ENCODE results near the gene CLPTM1L. TPM values are rescaled to one million over a fixed set of nuclear protein-coding genes. Genes with fewer than 3 reads are reported as not detected.
"Not testable (repeated sequence)": the region's sequence is repeated elsewhere in the genome, so short reads cannot be mapped to it uniquely, and the experiment has no call there.

Gene CLPTM1L
- polyA plus RNA-seq, 2 of the 4 experiments (the other 2 are of a cell fraction), result 171 to 173 TPM

GRCh38 chr5:1360861-1361260, 16.0 kb upstream of the CLPTM1L start:
- Histone ChIP-seq H3K4me3 (no peak overlapping the region), H3K4me1 (no peaks in the 10 kb centered on the region), H3K4me2 (no peak overlapping the region), H3K27ac (no peak overlapping the region), H3K9me3 (no peaks in the 10 kb centered on the region)
- POLR2A ChIA-PET, result no interaction called here
- TF ChIP-seq MYC (IDR thresholded peaks at IDR 0.05; ENCODE audit: borderline replicate concordance, low read length), result no peak
- TF ChIP-seq NR3C1 (IDR thresholded peaks at IDR 0.05), result no peak
- no peak for TF ChIP-seq EP300 (IDR thresholded peaks at IDR 0.05)
- no peak for TF ChIP-seq ELK1 (IDR thresholded peaks at IDR 0.05; ENCODE audit: low read depth, low read length)
- ATAC-seq, result no peak
- 40% methylated on average over 2 of the region's 4 CpGs for WGBS (ENCODE audit: missing lambda C conversion rate)
- no peak for FAIRE-seq
- CTCF ChIA-PET, result interaction anchor here (1.6 to 2.6 kb wide), 2 partner anchors 19 to 186 kb away, joined by 5 to 14 read pairs; no protein-coding TSS in a partner anchor
- no peak for DNase-seq (ENCODE audit: low read depth in 1 of 2, low spot score in 1 of 2)

- H3K4me3 ChIP-seq; FAIRE-seq; H3K27ac ChIP-seq; H3K9me3 ChIP-seq; H3K4me2 ChIP-seq; POLR2A ChIA-PET; DNase-seq (ENCODE audit: low read depth in 1 of 2, low spot score in 1 of 2); H3K4me1 ChIP-seq; ATAC-seq: not testable (repeated sequence)
- CTCF ChIA-PET, result interaction anchor here (0.9 to 2.6 kb wide), 2 partner anchors 20 to 23 kb away, joined by 3 to 14 read pairs; no protein-coding TSS in a partner anchor
- 60% methylated on average over 7 of the region's 7 CpGs for WGBS (ENCODE audit: missing lambda C conversion rate)
Observed at GRCh38 chr5:1360367-1360766, 15.5 kb upstream of the CLPTM1L start.

- Histone ChIP-seq H3K9me3 (no peaks in the 10 kb centered on the region), H3K4me1 (no peaks in the 10 kb centered on the region), H3K27ac (no peak overlapping the region), H3K4me2 (no peak overlapping the region), H3K4me3 (no peak overlapping the region)
- ATAC-seq, result no peak
- WGBS (ENCODE audit: missing lambda C conversion rate), result 75% methylated on average over 11 of the region's 11 CpGs
- no peak for DNase-seq (ENCODE audit: low read depth in 1 of 2, low spot score in 1 of 2)
- ChIA-PET CTCF (interaction anchor here (0.9 to 2.6 kb wide), 7 partner anchors 13 to 285 kb away, joined by 3 to 14 read pairs (median 3); no protein-coding TSS in a partner anchor), POLR2A (no interaction called here)
- FAIRE-seq, result no peak
- no peak for TF ChIP-seq ATOH8 (CRISPR knock-in tag; IDR thresholded peaks at IDR 0.05; ENCODE audit: low read depth)
- TF ChIP-seq CHD2 (IDR thresholded peaks at IDR 0.05; ENCODE audit: low read length, partially characterized antibody), result no peak
- no peak for TF ChIP-seq POLR2AphosphoS2 (conservative IDR thresholded peaks at IDR 0.05; ENCODE audit: low read length)
- TF ChIP-seq TP53 (CRISPR knock-in tag; IDR thresholded peaks at IDR 0.05), result no peak
- no peak for TF ChIP-seq HEYL (CRISPR knock-in tag; IDR thresholded peaks at IDR 0.05)
- no peak for TF ChIP-seq MAFK (IDR thresholded peaks at IDR 0.05; ENCODE audit: partially characterized antibody)
- TF ChIP-seq ZC3H11A (IDR thresholded peaks at IDR 0.05), result no peak
- no peak for TF ChIP-seq KDM1A (IDR thresholded peaks at IDR 0.05; ENCODE audit: low read depth)
- TF ChIP-seq RARB (CRISPR knock-in tag; IDR thresholded peaks at IDR 0.05), result no peak
- TF ChIP-seq FOSB (CRISPR knock-in tag; IDR thresholded peaks at IDR 0.05), result no peak
- TF ChIP-seq FOXS1 (CRISPR knock-in tag; IDR thresholded peaks at IDR 0.05), result no peak
- no peak for TF ChIP-seq RAD21 (conservative IDR thresholded peaks at IDR 0.05 in 1 of 2, IDR thresholded peaks at IDR 0.05 in 1 of 2)
- no peak for TF ChIP-seq ELK1 (IDR thresholded peaks at IDR 0.05; ENCODE audit: low read depth, low read length)
- TF ChIP-seq BCL3 (IDR thresholded peaks at IDR 0.05), result no peak
- TF ChIP-seq NPAS2 (CRISPR knock-in tag; IDR thresholded peaks at IDR 0.05; ENCODE audit: borderline replicate concordance), result no peak
Observed at GRCh38 chr5:1359713-1360112, 14.8 kb upstream of the CLPTM1L start.
